ENCODE measurements around the gene PDCD11.

PDCD11 gene

GRCh38 chr10:103474077-103474476, 77.7 kb downstream of the PDCD11 start:
- Histone ChIP-seq H3K36me3 (ENCODE audit: control insufficient read depth in 2 of 2, insufficient read depth in 1 of 2, low read length in 2 of 2) (no peaks in the 10 kb centered on the region), H3K9me3 (ENCODE audit: control insufficient read depth, insufficient read depth, low read depth, low read length) (no peaks in the 10 kb centered on the region), H3K4me3 (ENCODE audit: low read depth, low read length) (no peak overlapping the region), H3K4me1 (ENCODE audit: control insufficient read depth, insufficient read depth, low read length) (no peaks in the 10 kb centered on the region), H3K27ac (ENCODE audit: extremely low read depth, low read depth, low read length) (no peak overlapping the region)
- POLR2A ChIA-PET = no interaction called here
- CTCF ChIA-PET = interaction anchor here (0.6 kb wide), 2 partner anchors 29 to 57 kb away, joined by 3 to 4 read pairs; no protein-coding TSS in a partner anchor
- TF ChIP-seq ZNF366 (tag by site-specific recombination; conservative IDR thresholded peaks at IDR 0.05) (peak; percentile 86), ZBTB17 (tag by site-specific recombination; IDR thresholded peaks at IDR 0.05) (peak; percentile 82), ZNF157 (tag by site-specific recombination; IDR thresholded peaks at IDR 0.05) (no peak)

GRCh38 chr10:103475437-103475836, 79.0 kb downstream of the PDCD11 start:
- H3K4me1 ChIP-seq (ENCODE audit: control insufficient read depth, insufficient read depth, low read length) = no peaks in the 10 kb centered on the region
- no peaks in the 10 kb centered on the region for H3K9me3 ChIP-seq (ENCODE audit: control insufficient read depth, insufficient read depth, low read depth, low read length)
- H3K27ac ChIP-seq (ENCODE audit: extremely low read depth, low read depth, low read length) = no peak overlapping the region
- H3K36me3 ChIP-seq (ENCODE audit: control insufficient read depth in 2 of 2, insufficient read depth in 1 of 2, low read length in 2 of 2) = no peaks in the 10 kb centered on the region
- CTCF ChIA-PET = interaction anchor here (0.7 to 4.1 kb wide), 7 partner anchors 10 to 118 kb away, joined by 3 to 26 read pairs (median 4); no protein-coding TSS in a partner anchor
- TF ChIP-seq GLIS2 (tag by site-specific recombination; IDR thresholded peaks at IDR 0.05) (no peak), ZNF2 (tag by site-specific recombination; IDR thresholded peaks at IDR 0.05) (no peak), ZNF175 (tag by site-specific recombination; IDR thresholded peaks at IDR 0.05) (no peak), MZF1 (tag by site-specific recombination; IDR thresholded peaks at IDR 0.05; ENCODE audit: borderline replicate concordance) (no peak), PRDM1 (tag by site-specific recombination; IDR thresholded peaks at IDR 0.05) (no peak), SCRT1 (tag by site-specific recombination; IDR thresholded peaks at IDR 0.05; ENCODE audit: borderline replicate concordance) (no peak), ZNF341 (tag by site-specific recombination; IDR thresholded peaks at IDR 0.05; ENCODE audit: low read depth) (no peak), ZBTB7A (tag by site-specific recombination; IDR thresholded peaks at IDR 0.05; ENCODE audit: low read depth) (no peak), ZNF654 (tag by site-specific recombination; IDR thresholded peaks at IDR 0.05; ENCODE audit: low read depth) (no peak), ZNF10 (tag by site-specific recombination; IDR thresholded peaks at IDR 0.05) (no peak), ZNF16 (tag by site-specific recombination; IDR thresholded peaks at IDR 0.05; ENCODE audit: low read depth) (no peak), ZBTB49 (tag by site-specific recombination; IDR thresholded peaks at IDR 0.05; ENCODE audit: low read depth) (no peak), BCL11A (tag by site-specific recombination; IDR thresholded peaks at IDR 0.05; ENCODE audit: low read depth) (no peak), ZNF626 (tag by site-specific recombination; IDR thresholded peaks at IDR 0.05) (no peak), ZNF561 (tag by site-specific recombination; IDR thresholded peaks at IDR 0.05; ENCODE audit: borderline replicate concordance) (no peak), ZNF169 (tag by site-specific recombination; IDR thresholded peaks at IDR 0.05) (no peak), YY2 (tag by site-specific recombination; IDR thresholded peaks at IDR 0.05) (no peak), ZSCAN5A (tag by site-specific recombination; IDR thresholded peaks at IDR 0.05) (no peak)
- TF ChIP-seq, protein P1, sequence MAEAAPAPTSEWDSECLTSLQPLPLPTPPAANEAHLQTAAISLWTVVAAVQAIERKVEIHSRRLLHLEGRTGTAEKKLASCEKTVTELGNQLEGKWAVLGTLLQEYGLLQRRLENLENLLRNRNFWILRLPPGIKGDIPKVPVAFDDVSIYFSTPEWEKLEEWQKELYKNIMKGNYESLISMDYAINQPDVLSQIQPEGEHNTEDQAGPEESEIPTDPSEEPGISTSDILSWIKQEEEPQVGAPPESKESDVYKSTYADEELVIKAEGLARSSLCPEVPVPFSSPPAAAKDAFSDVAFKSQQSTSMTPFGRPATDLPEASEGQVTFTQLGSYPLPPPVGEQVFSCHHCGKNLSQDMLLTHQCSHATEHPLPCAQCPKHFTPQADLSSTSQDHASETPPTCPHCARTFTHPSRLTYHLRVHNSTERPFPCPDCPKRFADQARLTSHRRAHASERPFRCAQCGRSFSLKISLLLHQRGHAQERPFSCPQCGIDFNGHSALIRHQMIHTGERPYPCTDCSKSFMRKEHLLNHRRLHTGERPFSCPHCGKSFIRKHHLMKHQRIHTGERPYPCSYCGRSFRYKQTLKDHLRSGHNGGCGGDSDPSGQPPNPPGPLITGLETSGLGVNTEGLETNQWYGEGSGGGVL (tag by site-specific recombination; IDR thresholded peaks at IDR 0.05) = no peak
- TF ChIP-seq, protein P2, sequence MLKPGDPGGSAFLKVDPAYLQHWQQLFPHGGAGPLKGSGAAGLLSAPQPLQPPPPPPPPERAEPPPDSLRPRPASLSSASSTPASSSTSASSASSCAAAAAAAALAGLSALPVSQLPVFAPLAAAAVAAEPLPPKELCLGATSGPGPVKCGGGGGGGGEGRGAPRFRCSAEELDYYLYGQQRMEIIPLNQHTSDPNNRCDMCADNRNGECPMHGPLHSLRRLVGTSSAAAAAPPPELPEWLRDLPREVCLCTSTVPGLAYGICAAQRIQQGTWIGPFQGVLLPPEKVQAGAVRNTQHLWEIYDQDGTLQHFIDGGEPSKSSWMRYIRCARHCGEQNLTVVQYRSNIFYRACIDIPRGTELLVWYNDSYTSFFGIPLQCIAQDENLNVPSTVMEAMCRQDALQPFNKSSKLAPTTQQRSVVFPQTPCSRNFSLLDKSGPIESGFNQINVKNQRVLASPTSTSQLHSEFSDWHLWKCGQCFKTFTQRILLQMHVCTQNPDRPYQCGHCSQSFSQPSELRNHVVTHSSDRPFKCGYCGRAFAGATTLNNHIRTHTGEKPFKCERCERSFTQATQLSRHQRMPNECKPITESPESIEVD (tag by site-specific recombination; IDR thresholded peaks at IDR 0.05) = no peak
- no peak overlapping the region for H3K4me3 ChIP-seq (ENCODE audit: low read depth, low read length)
- POLR2A ChIA-PET = no interaction called here
